Activated CD8-positive, alpha-beta memory T cell treated with anti-CD3 and anti-CD28 coated beads, Interleukin-2, amount 50 U/mL, for 4 hours (primary cell): ENCODE results near the gene FOXL3.
A peak's percentile ranks its signal among the peaks of the same experiment; 100 is the strongest.
"Not testable (repeated sequence)": the region's sequence is repeated elsewhere in the genome, so short reads cannot be mapped to it uniquely, and the experiment has no call there.

ENCODE experiments used
- DNase-seq: peaks from one replicate; pipeline ENCODE4 v3.0.0-alpha.2; 2020

Gene FOXL3

DNA sequence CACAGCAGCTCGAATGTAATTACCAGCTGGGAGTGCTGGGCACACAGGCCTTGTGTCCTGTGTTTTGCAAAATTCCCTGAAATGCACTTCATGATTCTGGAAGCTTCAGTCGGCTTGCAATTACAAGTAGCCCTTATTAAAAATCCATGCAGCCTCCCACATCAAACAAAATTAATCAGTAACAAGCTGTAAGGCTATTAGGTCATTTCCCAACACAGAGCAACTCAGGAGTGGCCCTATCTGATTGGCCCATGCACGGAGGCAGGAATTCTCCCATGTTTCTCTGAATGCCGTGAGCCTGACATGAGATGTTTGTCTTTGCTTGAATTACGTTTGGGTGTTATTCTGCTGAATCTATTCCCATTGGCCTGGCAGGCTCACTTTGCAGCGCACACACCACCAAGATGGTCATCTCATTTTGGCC lies 36.9 kb downstream of the FOXL3 start:
- no peak for DNase-seq

DNA sequence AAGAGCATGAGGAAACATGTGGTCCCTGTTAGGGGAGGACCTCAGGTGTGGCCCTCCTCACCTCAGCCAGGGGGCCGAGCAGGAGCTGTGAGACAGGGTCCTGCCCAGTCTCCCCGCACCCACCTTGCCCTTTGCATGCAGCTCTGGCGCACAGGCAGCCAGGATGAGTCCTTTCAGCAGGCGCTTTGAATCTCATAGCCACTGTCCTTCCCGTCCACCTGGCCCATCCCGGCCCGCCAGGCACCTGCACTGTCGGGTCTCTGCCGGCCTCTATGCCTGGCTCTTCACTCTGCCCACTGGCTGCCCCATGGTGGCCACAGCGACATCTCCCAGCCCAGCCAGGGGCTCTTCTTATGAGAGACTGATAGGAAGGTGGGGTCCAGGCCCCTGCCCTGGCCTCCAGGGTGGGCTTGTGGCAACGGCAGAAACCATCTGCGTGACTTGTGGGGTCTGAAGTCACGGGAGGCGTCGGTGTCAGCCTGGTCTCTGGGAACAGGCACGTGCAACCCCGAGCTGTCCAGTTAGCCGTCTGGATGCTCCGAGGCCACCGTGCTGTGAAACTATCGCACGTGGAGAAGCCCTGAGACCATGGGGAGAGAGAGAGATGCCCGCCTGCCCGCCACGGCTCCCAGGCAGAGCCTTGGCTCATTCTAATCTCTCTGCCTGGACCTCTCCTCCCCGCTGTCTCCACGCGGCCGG lies 37.4 kb downstream of the FOXL3 start:
- DNase-seq: no peak

DNA sequence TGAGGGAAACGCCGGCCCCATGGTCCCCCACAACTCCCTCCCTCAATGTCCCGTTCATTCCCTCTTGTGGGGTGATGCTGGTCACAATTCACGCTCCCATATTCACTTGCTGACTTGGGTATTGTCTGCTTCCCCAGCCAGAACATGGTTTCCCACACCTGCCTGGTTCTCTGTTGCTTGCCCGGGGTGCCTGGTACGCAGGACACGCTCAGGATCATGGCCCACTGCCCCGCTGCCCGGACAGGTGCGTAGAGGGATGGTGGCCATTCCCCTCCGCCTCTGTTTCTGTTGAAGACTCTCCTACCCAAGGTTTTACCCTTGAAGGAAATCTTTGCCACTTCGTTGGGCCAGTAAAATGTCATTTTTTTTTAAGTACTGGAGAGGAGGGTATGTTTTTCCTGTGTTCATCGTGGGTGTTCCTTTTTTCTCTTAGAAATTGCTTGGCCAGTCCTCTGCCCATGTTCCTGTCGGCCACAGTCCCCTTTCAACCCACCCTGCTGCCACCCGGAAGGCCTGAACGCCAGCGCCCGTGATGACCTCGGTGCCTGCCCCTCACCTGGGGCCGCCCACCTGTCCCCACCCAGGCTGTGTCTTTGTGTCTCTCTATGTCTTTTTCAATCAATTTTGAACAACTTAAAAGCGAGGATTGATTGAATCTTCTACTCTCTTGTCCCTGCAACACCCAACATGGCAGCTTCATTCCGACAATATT lies 38.2 kb downstream of the FOXL3 start:
- no peak for DNase-seq

DNA sequence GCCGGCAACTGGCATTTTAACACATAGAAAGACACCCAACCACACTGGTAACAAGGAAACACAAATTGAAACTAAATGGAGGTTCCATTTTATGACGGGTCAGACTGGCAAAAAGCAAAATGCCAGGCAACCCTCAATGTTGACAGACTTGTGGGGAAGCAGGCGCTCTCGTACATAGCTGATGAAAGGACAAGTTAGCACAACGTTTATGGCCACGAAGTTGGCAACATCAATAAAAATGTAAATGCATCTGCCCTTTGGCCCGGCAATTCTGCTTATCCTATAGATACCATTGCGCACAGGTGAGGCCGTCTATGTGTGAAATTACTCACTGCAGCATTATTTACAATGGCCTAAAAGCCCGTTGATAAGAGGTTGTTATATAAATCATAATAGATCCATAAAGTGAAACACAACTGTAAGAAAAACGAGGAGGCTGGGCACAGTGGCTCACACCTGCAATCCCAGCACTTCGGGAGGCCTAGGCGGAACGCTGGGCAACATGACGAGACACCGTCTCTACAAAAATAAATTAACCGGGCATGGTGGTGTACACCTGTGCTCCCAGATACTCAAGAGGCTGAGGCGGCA lies 39.8 kb downstream of the FOXL3 start:
- no peak for DNase-seq

DNA sequence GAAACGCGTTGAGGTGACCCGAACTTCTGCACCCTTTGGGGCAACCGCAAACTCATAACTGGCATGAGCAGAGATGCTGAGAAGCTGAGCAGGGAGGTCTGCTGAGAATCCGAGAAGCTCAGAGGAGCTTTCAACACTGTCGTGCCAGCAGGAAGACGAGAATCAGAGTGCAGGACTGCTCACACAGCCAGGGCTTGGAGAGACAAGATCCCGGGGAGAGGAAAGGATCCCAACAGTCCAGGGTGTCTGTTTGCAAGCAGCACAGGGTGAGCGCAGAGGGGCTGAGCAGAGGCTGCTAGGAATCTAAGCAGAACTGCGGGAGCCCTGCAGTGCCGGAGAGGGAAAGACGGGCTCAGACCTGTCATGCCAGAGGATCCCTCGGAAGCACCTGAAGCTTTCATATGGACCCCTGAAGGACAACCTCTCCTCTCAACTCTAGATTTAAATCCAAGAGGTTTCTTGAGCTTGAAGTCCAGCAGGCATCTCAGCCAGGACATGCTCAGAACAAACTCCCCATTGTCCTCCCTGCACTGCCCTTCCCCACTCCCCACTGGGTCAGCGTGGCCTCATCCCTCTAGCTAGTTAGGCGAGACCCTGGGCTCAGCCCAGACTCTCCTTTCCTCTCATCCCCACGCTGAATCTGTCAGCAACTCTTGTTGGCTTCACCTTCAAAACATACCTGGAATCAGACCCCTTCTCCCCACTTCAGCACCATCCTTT lies 40.7 kb downstream of the FOXL3 start:
- no peak for DNase-seq

DNA sequence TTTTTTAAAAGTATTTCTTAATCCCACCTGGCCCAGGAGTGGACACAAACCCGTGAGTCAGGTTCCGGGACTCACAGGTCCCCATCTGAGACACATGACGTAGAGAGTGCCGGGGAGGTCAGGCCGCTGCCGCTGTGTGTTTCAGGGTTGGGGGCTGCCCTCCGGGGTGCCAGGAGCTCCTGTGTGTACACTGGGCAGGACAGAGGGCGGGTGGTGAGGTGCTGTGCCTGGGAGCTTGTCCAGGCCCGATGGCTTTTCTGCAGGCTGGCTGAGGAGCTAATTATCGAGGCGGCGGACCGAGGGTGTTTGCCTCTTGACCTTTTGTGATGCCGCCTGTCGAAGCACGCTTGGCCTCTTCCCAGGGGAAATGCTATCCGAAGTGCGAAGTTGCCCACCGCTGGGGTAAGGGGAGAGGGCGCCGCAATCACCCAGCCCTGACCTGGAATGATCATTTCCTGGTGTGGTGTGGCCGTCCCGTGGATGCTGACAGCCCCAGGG lies 42.1 kb downstream of the FOXL3 start:
- DNase-seq: no peak

DNA sequence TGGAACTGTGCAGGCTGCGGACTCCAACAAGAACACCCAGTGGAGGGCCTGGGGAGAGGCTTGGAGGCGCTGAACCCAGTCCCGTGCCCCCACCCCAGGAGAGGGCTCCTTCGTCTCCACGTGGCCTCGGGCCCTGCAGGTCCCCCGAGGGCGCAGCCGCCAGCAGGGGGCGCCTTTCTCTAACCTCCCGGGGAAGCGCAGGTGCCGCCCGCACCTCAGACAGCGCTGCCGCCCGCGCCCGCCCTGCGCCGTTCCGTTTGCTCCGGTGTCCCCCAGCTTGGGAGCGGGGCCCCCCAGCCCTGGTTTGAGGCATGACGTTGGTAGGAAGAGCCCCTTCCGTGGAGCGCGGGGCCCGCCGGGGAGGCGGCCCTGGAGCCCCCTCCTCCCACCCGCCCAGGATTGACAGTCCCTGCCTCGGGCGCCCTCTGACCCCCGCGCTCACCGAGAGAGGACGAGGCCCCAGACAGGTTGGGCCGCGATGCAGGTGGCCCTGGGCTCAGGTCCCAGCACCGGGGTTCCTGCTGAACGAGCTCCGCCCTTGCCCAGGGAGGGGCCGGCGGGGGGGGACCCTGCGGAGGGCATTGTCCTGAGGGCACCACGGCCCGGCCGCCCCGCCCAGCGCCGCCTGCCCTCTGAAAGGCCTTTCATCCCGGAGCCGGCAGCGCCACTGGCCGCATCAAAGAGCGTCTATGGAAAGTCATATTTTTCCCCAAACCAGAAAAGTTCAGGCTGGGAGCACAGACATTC lies 42.8 kb downstream of the FOXL3 start:
- peak; percentile 96 for DNase-seq

DNA sequence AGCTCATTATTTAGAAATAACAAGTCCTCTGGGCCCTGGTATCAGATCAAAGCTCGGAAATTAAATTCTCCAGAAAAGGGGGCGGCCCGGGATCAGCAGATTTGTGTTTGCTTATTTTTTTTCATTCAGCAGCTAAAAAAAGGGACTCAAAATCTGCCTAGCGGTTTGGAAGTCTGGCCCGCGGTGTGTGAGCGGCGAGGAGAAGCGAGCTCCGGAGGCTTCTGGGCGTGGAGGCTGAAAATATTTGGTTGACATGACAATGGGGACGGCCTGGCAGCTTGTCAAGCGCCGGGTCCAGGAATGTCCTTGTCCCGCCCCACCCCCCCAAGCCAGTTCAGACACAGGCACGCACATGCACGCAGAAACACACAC lies 43.4 kb downstream of the FOXL3 start:
- no peak for DNase-seq

DNA sequence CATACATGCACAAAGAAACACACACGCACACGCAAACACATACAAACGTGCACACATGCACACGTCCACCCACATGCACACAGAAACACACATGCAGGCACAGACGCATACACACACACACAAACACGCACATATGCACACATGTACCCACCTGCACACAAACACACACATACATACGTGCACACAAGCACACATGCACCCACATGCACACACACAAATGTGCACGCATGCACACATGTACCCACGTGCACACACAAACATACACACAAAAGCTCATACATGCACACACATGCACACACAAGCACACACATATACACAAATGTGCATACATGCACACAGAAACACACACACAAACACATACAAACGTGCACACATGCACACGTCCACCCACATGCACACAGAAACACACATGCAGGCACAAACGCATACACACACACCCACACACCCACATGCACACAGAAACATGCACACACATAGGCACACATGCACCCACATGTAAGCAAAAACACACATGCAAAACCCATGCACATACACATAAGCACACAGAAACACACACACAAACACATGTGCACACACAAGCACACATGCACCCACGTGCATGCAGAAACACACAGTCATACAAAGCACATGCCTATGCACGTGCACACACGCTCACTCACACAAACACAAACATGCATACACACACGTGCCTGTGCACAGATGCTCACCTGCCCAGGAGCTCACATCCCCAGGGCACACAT lies 44.8 kb downstream of the FOXL3 start:
- no peak for DNase-seq

DNA sequence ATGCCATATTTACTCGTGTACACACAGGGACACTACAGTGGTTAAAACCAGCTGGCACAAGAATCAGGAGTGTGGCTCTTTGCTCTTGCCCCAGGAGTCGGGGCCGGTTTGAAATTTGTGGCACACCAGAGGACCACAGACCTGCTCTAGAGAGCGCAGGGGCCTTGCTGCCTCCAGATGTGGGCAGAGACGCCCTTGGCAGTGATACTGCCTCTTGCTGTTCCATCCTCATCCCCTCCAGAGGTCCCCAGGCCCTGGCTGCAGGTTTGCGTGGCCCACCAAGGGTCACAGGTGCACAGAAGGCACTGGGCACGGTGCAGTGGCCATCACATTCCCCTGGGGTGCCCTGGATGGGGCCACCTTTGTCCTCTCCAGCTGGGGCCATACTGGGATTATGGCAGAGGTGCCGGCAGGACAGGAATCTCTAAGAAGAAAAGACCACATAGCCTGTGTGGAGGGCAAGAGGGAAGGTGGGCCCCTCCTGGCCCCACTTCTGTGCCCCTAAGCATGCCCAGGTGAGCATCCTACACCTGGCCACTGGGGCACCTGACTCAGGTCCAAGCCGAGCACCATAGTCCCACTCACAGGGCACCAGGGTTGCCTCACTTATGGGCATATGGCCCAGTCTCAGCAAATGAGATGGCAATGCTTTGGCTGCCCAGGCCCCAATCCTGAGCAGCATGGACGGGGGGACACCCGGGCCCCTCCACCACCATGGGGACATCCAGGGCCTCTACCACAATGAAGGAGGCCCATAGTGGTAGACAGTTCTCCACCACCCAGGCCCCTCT lies 45.6 kb downstream of the FOXL3 start:
- DNase-seq: no peak

DNA sequence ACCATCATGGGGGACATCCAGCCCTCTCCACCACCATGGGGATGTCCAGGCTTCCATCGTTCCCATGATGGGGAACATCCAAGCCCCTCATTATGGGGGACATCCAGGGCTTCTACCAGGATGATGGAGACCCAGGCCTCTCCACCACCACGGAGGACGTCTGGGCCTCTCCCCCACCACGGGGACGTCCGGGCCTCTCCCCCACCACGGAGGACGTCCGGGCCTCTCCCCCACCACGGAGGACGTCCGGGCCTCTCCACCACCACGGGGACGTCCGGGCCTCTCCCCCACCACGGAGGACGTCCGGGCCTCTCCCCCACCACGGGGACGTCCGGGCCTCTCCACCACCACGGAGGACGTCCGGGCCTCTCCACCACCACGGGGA lies 46.2 kb downstream of the FOXL3 start:
- not testable (repeated sequence) for DNase-seq

DNA sequence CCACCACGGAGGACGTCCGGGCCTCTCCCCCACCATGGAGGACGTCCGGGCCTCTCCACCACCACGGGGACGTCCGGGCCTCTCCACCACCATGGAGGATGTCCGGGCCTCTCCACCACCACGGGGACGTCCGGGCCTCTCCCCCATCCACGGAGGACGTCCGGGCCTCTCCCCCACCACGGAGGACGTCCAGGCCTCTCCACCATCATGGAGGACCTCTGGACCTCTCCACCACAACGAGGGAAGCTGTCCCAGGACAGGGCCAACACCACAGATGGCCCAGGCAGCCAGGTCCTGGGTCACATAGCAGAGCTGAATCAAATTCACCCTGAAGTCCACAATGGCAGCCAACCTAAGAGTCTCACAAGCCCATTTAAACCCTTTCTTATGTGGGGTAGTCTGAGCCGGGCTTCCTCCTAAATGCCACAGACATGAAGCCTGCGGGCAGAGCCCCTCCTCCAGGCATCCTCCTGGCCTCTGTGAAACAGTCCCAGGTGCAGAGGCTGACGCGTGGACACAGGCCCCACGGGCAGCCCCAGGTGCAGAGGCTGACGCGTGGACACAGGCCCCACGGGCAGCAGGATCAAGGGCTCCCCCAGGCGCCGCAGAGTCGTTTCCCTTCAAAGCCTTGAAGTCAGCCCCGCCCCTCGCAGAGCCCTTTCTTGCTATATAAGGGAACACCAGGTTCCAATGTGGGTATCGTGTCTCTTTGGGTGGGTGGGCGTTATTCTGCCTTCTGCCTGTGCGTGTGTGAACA lies 47.0 kb downstream of the FOXL3 start:
- peak; percentile 39 for DNase-seq

DNA sequence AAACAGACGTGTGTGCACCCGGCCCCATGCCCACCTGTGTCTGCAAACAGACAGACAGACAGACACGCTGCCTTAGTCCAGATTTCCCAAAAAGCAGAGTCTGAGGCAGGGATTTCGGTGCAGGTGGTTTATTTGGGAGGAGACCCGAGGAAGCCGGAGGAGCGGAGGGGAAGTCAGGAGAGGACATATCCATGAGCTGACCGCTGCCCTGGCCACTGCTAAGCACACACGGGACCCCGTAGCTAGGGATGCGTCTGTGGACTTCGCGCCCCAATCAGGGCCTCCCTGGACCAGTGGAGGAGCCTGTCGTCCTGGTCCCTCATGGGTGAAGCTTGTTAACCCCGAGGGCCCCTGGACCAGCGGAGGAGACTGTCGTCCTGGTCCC lies 47.6 kb downstream of the FOXL3 start:
- no peak for DNase-seq

DNA sequence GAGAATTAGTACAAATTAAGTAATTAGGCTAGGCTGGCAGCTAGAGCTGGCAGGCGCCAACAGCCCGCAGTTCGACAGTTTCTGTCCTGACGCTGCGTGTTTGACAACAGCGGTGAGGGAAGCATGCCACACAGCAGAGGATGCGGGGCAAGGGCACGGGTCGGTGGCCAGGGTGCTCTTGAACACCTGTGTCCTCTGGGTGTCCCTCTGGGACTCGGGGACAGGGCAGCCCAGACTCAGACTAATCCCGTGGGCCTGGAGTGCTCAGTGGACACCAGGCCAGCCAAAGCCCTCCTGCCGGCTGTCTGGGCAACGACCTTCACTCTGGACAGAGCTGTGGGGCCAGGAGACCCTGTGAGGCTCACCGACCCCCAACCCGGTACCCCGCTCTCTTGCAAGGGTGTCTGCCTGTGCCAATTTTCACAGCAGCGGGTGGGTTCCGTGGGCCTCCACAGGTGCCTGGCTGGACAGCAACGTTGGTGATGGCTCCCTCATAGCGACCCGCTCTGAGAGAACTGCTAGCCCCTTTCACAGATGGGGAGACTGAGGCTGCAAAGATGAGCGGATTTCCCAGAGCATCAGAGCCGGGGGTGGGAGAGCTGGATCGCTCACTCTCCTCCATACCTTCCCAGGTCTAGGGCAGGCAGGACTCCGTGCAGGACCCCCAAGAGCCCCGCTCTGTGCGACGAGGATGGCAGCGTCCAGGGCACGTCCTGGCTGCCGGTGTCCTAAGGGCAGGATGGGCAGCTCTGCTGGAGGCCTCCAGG lies 48.5 kb downstream of the FOXL3 start:
- no peak for DNase-seq

DNA sequence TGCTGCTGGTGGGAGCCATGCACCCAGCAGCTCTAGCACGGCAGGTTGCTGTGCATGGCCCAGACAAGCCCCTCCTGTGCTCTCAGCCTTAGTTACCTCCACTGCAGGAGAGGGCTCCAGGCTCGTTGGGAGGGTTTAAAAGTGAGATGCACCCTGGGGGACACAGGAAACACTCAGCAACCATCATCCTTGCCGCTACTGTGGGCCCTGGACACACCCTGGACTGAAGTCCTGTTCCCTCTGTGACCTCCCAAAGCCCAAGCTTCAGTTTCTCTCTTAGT lies 49.0 kb downstream of the FOXL3 start:
- no peak for DNase-seq

DNA sequence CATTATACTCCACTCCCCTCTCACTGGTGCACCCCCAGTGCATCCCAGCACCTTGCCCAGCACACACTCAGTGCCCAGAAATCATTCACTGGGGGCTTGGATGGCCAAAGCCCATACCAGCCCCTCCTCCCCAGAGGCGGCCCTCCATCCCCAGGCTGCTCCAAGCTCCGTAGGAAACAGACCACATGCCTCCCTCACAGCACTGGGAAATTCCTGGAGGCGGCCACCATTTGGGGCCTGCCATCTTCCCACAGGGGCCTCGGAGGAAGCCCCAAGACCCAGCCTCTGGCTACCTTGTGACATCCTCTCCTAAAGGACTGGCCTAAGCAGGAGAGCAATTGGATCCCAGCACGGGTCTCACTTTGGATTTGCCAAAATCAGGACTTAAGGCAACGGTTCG lies 49.7 kb downstream of the FOXL3 start:
- no peak for DNase-seq

DNA sequence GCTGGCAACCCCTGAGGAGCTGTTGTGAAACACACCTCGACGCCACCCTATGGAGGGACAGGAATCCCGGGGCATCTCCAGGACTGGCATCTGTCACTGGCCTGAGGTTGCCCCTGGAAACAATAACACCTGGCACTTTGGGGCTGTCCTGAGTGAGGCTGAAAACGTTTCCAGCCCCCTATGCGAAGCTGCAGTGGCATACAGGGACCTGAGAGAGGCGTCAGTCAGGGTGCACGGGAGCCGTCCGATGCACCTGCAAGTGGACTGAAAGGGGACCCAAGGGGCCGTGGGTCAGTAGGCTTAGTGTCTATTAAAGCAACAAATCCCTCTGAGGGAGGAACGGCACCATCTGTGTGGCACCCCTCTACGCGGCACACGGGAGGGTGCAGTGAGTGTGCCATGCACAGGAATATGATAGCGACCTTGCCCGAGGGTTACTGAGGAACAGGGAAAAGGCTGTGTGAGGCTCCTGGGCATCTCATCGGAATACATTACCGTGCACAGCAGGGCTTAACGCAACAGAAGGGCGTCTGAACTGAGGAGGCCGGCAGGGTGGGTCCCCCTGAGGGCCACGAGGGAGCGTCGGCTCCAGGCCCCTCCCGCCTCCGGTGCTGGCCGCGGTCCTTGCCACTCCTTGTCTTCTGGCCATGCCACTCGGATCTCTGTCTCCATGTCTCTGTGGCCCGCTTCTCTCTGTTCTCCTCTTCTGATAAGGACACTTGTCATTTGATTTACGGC lies 50.4 kb downstream of the FOXL3 start:
- DNase-seq: no peak
